WTC11 (cell line): ENCODE data around the gene ATXN2L. TPM values are rescaled to one million over a fixed set of nuclear protein-coding genes. Genes with fewer than 3 reads are reported as not detected.

Source experiments
- ATAC-seq: fragments of 200-7000 bp; cut with Tn5 transposase; 2 replicates; pipeline ENCODE4 v1.10.0; 2021; ENCODE audit warnings: mild to moderate bottlenecking, moderate library complexity
- CTCF ChIA-PET: fragments of 300-600 bp; sonication (Branson Sonifier 250); formaldehyde crosslinking; loops from one replicate; lab custom pipeline; 2021; ENCODE audit warnings: antibody characterized with exemption; lab: Charles Lee
- POLR2A ChIA-PET: fragments of 350-600 bp; sonication (Branson Sonifier 250); formaldehyde crosslinking; loops from one replicate; lab custom pipeline; 2021; ENCODE audit warnings: antibody characterized with exemption; lab: Charles Lee
- DNase-seq: peaks from one replicate; pipeline ENCODE4 v3.0.0; 2021; ENCODE audit warnings: low spot score
- H3K27ac Mint-ChIP-seq: 2 replicates; pipeline ENCODE4 v1.8.0; 2021; ENCODE audit warnings: mixed read lengths
- H3K27me3 Mint-ChIP-seq: 2 replicates; pipeline ENCODE4 v1.8.0; 2021; ENCODE audit warnings: low read depth, mild to moderate bottlenecking, moderate library complexity, mixed read lengths
- H3K36me3 Mint-ChIP-seq: 2 replicates; pipeline ENCODE4 v1.8.0; 2021; ENCODE audit warnings: mixed read lengths
- H3K4me1 Mint-ChIP-seq: 2 replicates; pipeline ENCODE4 v1.8.0; 2022; ENCODE audit warnings: mixed read lengths
- H3K4me3 Mint-ChIP-seq: 2 replicates; pipeline ENCODE4 v1.8.0; 2021; ENCODE audit warnings: mild to moderate bottlenecking, moderate library complexity, mixed read lengths
- H3K9me3 Mint-ChIP-seq: 2 replicates; pipeline ENCODE4 v1.8.0; 2021; ENCODE audit warnings: mixed read lengths
- CBFB ChIP-seq: sonication (generic); formaldehyde crosslinking; IDR thresholded peaks from 2 replicates; pipeline ENCODE4 v1.8.1; 2022; ENCODE audit warnings: mild to moderate bottlenecking, low read depth, missing genetic modification reagents
- CREM ChIP-seq: sonication (generic); formaldehyde crosslinking; IDR thresholded peaks from 2 replicates; pipeline ENCODE4 v1.8.1; 2022; ENCODE audit warnings: mild to moderate bottlenecking, missing genetic modification reagents, moderate library complexity
- FOXJ3 ChIP-seq: sonication (generic); formaldehyde crosslinking; IDR thresholded peaks from 2 replicates; pipeline ENCODE4 v1.9.0; 2021; ENCODE audit warnings: missing genetic modification reagents, mild to moderate bottlenecking, borderline replicate concordance
- FOXK1 ChIP-seq: sonication (generic); formaldehyde crosslinking; IDR thresholded peaks from 2 replicates; pipeline ENCODE4 v1.8.0; 2022; ENCODE audit warnings: mild to moderate bottlenecking, moderate library complexity, missing genetic modification reagents
- GRHL2 ChIP-seq: fragments of 250-450 bp; sonication (Bioruptor Pico); IDR thresholded peaks from 2 replicates; pipeline ENCODE4 v1.8.0; 2022; ENCODE audit warnings: mild to moderate bottlenecking, moderate library complexity; ENCODE audit not compliant: insufficient replicate concordance, severe bottlenecking
- GTF2I ChIP-seq: fragments of 250-450 bp; sonication (Bioruptor Pico); conservative IDR thresholded peaks from 2 replicates; pipeline ENCODE4 v1.4.0; 2021; ENCODE audit warnings: mild to moderate bottlenecking
- JAZF1 ChIP-seq: fragments of 250-450 bp; sonication (Bioruptor Pico); IDR thresholded peaks from 2 replicates; pipeline ENCODE4 v1.9.0; 2021; ENCODE audit warnings: moderate library complexity, mild to moderate bottlenecking, inconsistent platforms
- JUN ChIP-seq: sonication (generic); formaldehyde crosslinking; IDR thresholded peaks from 2 replicates; pipeline ENCODE4 v1.8.0; 2023; ENCODE audit warnings: mild to moderate bottlenecking, missing genetic modification reagents
- NFATC4 ChIP-seq: fragments of 250-450 bp; sonication (Bioruptor Pico); IDR thresholded peaks from 2 replicates; pipeline ENCODE4 v1.9.0; 2021; ENCODE audit warnings: mild to moderate bottlenecking
- RORB ChIP-seq: fragments of 250-450 bp; sonication (Bioruptor Pico); IDR thresholded peaks from 2 replicates; pipeline ENCODE4 v1.9.0; 2021; ENCODE audit warnings: mild to moderate bottlenecking
- ZBTB21 ChIP-seq: sonication (generic); formaldehyde crosslinking; IDR thresholded peaks from 2 replicates; pipeline ENCODE4 v1.8.1; 2023; ENCODE audit warnings: mild to moderate bottlenecking, missing genetic modification reagents, borderline replicate concordance
- ZNF263 ChIP-seq: sonication (generic); formaldehyde crosslinking; IDR thresholded peaks from 2 replicates; pipeline ENCODE4 v1.8.1; 2022; ENCODE audit warnings: low read depth, mild to moderate bottlenecking, moderate library complexity, missing genetic modification reagents
- ZNF317 ChIP-seq: sonication (generic); formaldehyde crosslinking; IDR thresholded peaks from 2 replicates; pipeline ENCODE4 v1.8.1; 2023; ENCODE audit warnings: low read depth, mild to moderate bottlenecking, moderate library complexity, missing genetic modification reagents, borderline replicate concordance
- total RNA-seq: library from RNA; stranded (reverse); gene quantifications from 3 replicates; pipeline ENCODE4 v1.2.3, GENCODE V29; 2021
- TF ChIP-seq, protein P1 (sequence below): sonication (generic); formaldehyde crosslinking; IDR thresholded peaks from 2 replicates; pipeline ENCODE4 v1.8.1; 2023; ENCODE audit warnings: mild to moderate bottlenecking, missing genetic modification reagents
- TF ChIP-seq, protein P2 (sequence below): sonication (generic); formaldehyde crosslinking; conservative IDR thresholded peaks from 2 replicates; pipeline ENCODE4 v1.8.1; 2023; ENCODE audit warnings: mild to moderate bottlenecking, low read depth, missing genetic modification reagents, moderate library complexity
- TF ChIP-seq, protein P3 (sequence below): sonication (generic); formaldehyde crosslinking; conservative IDR thresholded peaks from 2 replicates; pipeline ENCODE4 v1.8.1; 2022; ENCODE audit warnings: mild to moderate bottlenecking, missing genetic modification reagents
- TF ChIP-seq, protein P4 (sequence below): sonication (generic); formaldehyde crosslinking; IDR thresholded peaks from 2 replicates; pipeline ENCODE4 v1.8.0; 2023; ENCODE audit warnings: mild to moderate bottlenecking, missing genetic modification reagents

Gene ATXN2L
- total RNA-seq, 1 experiment from 2014 or later: 243 TPM

DNA sequence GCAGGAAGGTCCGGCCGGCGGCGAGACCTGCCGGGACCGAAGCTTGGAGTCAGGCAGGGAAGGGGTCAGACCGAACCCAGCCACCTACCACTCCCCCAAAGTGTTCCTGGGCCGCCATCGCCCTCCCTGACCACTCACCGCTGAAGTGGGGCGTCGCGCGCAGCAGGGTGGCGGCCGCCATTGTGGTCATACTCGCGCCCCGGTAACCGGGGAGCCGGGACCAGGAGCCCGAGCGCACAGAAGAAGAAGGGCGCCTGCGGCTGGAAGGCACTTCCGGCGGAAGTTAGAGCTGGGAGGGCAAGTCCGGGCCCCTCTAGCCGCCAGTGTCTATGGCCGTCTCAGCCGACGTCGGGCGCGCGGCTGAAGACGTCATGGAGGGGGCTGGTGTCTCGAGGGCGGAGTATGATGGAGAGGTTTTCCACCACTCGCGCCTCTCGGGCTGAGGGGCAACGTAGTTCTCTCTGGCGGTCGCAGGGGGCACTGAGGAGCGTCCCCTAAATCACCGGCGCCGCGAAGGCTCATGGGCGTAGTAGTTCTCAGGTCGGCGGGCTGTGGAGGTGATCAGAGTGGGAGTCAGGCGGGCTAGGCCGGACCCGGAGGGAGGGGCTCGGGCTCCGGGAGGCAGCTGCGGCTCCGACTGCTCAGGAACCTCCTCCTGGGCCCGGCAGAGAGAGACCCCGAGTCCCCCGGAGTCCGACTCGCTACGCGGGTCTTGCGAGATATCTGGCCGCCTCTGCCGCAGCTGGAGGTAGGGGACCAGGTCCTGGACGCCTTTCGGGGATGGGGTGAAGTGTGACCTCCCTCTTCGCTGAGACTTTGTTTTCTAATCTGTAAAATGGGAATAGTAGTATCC, 23.5 kb downstream of the ATXN2L start, which contains the start of gene TUFM (continued):
- no peak for TF ChIP-seq NFATC4 (CRISPR knock-in tag)

DNA sequence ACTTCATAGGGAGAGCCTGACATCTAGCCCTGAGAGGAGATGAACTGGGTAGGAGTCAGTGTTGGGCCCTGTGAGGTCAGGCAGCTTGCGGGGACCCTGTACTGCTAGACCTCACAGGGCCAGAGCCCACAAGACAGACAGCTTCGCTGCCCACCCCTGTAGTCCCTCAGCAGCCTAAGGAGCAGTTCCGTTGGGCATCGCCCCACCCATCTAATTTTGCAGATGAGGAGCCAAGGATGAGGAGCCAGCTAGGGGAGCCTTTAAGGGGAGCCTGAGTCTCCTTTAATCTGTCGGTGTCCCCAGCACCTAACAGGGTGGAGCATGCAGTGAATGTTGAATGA, 24.1 kb downstream of the ATXN2L start:
- H3K27me3 Mint-ChIP-seq: no peaks in the 10 kb centered on the region; the same call in 1 of the 2 replicates
- no peak for DNase-seq
- ChIA-PET POLR2A (interaction anchor here (0.5 to 1.8 kb wide), 4 partner anchors 17 to 34 kb away, joined by 3 to 9 read pairs (median 6); partner anchors contain the start of genes ATXN2L and SH2B1), CTCF (interaction anchor here (0.5 to 2.5 kb wide), 13 partner anchors 10 to 127 kb away, joined by 3 to 19 read pairs (median 5); partner anchors contain the start of genes ATXN2L, NFATC2IP, SH2B1 and SPNS1)
- H3K4me3 Mint-ChIP-seq: peak overlapping the region; percentile 98
- H3K36me3 Mint-ChIP-seq: peaks cover 40% of the 10 kb centered on the region
- H3K9me3 Mint-ChIP-seq: no peaks in the 10 kb centered on the region
- no peak for TF ChIP-seq ZNF317 (CRISPR knock-in tag)
- TF ChIP-seq, protein P1, sequence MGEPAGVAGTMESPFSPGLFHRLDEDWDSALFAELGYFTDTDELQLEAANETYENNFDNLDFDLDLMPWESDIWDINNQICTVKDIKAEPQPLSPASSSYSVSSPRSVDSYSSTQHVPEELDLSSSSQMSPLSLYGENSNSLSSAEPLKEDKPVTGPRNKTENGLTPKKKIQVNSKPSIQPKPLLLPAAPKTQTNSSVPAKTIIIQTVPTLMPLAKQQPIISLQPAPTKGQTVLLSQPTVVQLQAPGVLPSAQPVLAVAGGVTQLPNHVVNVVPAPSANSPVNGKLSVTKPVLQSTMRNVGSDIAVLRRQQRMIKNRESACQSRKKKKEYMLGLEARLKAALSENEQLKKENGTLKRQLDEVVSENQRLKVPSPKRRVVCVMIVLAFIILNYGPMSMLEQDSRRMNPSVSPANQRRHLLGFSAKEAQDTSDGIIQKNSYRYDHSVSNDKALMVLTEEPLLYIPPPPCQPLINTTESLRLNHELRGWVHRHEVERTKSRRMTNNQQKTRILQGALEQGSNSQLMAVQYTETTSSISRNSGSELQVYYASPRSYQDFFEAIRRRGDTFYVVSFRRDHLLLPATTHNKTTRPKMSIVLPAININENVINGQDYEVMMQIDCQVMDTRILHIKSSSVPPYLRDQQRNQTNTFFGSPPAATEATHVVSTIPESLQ (CRISPR knock-in tag): no peak
- TF ChIP-seq, protein P2, sequence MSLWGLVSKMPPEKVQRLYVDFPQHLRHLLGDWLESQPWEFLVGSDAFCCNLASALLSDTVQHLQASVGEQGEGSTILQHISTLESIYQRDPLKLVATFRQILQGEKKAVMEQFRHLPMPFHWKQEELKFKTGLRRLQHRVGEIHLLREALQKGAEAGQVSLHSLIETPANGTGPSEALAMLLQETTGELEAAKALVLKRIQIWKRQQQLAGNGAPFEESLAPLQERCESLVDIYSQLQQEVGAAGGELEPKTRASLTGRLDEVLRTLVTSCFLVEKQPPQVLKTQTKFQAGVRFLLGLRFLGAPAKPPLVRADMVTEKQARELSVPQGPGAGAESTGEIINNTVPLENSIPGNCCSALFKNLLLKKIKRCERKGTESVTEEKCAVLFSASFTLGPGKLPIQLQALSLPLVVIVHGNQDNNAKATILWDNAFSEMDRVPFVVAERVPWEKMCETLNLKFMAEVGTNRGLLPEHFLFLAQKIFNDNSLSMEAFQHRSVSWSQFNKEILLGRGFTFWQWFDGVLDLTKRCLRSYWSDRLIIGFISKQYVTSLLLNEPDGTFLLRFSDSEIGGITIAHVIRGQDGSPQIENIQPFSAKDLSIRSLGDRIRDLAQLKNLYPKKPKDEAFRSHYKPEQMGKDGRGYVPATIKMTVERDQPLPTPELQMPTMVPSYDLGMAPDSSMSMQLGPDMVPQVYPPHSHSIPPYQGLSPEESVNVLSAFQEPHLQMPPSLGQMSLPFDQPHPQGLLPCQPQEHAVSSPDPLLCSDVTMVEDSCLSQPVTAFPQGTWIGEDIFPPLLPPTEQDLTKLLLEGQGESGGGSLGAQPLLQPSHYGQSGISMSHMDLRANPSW (CRISPR knock-in tag): no peak
- TF ChIP-seq FOXK1 (CRISPR knock-in tag): no peak
- TF ChIP-seq ZBTB21 (CRISPR knock-in tag): no peak
- TF ChIP-seq, protein P3, sequence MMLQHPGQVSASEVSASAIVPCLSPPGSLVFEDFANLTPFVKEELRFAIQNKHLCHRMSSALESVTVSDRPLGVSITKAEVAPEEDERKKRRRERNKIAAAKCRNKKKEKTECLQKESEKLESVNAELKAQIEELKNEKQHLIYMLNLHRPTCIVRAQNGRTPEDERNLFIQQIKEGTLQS (CRISPR knock-in tag): no peak
- TF ChIP-seq JAZF1 (CRISPR knock-in tag): no peak
- TF ChIP-seq, protein P4, sequence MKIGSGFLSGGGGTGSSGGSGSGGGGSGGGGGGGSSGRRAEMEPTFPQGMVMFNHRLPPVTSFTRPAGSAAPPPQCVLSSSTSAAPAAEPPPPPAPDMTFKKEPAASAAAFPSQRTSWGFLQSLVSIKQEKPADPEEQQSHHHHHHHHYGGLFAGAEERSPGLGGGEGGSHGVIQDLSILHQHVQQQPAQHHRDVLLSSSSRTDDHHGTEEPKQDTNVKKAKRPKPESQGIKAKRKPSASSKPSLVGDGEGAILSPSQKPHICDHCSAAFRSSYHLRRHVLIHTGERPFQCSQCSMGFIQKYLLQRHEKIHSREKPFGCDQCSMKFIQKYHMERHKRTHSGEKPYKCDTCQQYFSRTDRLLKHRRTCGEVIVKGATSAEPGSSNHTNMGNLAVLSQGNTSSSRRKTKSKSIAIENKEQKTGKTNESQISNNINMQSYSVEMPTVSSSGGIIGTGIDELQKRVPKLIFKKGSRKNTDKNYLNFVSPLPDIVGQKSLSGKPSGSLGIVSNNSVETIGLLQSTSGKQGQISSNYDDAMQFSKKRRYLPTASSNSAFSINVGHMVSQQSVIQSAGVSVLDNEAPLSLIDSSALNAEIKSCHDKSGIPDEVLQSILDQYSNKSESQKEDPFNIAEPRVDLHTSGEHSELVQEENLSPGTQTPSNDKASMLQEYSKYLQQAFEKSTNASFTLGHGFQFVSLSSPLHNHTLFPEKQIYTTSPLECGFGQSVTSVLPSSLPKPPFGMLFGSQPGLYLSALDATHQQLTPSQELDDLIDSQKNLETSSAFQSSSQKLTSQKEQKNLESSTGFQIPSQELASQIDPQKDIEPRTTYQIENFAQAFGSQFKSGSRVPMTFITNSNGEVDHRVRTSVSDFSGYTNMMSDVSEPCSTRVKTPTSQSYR (CRISPR knock-in tag): no peak
- no peak for TF ChIP-seq ZNF263 (CRISPR knock-in tag)
- no peak for TF ChIP-seq RORB (CRISPR knock-in tag)
- no peak for TF ChIP-seq JUN (CRISPR knock-in tag)
- no peak for TF ChIP-seq CBFB (CRISPR knock-in tag)
- TF ChIP-seq FOXJ3 (CRISPR knock-in tag): no peak
- no peak for TF ChIP-seq GRHL2
- TF ChIP-seq GTF2I (CRISPR knock-in tag): no peak
- TF ChIP-seq CREM: no peak
- H3K27ac Mint-ChIP-seq: peak overlapping the region; percentile 96
- peak; percentile 4 for ATAC-seq
- peaks cover 14% of the 10 kb centered on the region for H3K4me1 Mint-ChIP-seq
